HG02623 (cell line): ENCODE results near the gene ZNRF4.
"Not testable (repeated sequence)": the region's sequence is repeated elsewhere in the genome, so short reads cannot be mapped to it uniquely, and the experiment has no call there.

Experiments
- ATAC-seq: cut with Tn5 transposase; IDR thresholded peaks from one replicate; pipeline ENCODE4 v1.9.1; 2021; ENCODE audit warnings: moderate library complexity; ENCODE audit not compliant: unreplicated experiment

The ZNRF4 gene, protein sequence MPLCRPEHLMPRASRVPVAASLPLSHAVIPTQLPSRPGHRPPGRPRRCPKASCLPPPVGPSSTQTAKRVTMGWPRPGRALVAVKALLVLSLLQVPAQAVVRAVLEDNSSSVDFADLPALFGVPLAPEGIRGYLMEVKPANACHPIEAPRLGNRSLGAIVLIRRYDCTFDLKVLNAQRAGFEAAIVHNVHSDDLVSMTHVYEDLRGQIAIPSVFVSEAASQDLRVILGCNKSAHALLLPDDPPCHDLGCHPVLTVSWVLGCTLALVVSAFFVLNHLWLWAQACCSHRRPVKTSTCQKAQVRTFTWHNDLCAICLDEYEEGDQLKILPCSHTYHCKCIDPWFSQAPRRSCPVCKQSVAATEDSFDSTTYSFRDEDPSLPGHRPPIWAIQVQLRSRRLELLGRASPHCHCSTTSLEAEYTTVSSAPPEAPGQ

DNA sequence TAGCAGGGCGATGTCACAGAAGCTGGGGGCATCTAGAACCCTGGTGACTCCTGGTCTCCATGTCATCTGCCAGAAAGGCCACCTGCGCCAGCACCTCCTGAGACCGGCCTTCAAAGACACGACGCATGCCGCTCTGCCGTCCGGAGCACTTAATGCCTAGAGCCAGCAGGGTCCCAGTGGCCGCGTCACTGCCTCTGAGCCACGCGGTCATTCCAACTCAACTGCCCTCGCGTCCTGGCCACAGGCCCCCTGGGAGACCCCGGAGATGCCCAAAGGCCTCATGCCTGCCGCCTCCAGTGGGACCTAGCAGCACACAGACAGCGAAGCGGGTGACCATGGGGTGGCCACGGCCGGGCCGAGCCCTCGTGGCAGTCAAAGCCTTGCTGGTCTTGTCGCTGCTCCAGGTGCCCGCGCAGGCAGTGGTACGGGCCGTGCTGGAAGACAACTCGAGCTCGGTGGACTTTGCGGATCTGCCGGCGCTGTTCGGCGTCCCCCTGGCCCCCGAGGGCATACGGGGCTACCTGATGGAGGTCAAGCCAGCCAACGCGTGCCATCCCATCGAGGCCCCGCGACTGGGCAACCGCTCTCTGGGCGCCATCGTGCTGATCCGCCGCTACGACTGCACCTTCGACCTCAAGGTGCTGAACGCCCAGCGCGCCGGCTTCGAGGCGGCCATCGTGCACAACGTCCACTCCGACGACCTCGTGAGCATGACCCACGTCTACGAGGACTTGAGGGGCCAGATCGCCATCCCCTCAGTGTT, at the start of gene ZNRF4:
ZNRF4 (plus strand) TSS at position 51 of the 763 bp plus-strand sequence; CDS start at position 126, 75 bp downstream.
- no peak for ATAC-seq

DNA sequence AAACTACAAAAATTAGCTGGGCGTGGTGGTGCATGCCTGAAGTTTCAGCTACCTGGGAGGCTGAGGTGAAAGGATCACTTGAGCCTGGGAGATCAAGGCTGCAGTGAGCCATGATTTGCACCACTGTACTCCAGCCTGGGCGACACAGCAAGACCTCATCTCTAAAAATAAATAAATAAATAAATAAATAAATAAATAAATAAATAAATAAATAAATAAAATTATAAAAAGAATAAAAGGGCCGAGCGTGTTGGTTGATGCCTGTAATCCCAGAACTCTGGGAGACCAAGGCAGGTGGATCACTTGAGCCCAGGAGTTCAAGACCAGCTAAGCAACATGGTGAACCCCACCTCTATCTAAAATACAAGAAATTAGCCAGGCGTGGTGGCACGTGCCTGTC, 49.0 kb upstream of the ZNRF4 start:
- not testable (repeated sequence) for ATAC-seq

DNA sequence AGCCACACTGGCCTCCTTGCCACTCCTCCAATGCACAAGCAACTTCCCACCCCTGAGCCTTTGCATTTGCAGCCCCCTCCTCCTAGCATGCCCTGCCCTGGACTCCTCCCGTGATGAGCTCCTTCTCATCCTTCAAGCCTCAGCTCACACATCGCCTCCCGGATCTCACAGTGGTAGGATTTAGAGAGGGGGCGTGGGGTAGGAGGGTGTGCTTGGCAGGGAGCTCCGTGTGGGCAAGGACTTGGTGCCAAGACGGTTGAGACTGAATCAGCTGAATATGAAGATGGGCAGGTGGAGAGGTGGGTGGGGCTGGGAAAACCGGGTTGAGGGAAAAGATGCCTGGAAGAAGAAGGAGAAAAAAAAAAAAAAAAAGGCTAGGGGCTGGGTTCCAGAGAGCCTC, 48.4 kb upstream of the ZNRF4 start:
- ATAC-seq = no peak

DNA sequence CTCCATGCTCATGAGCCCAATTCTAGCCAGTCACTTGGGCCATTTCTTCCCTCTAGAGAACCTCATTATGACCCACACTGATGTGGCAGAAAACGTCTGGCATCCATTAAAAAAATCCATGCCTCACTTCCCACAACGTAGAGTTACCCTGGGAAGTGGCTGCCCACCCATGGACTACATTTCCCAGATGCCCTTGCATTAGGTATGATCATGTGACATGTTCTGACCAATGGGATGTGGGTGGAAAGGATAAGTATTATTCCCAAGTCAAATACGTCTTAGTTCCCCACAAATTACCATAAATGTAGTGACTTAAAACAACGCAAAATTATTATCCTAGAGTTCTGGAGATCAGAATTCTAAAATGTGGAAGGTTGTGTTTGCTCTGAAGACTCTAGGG, 47.9 kb upstream of the ZNRF4 start:
- ATAC-seq = no peak

DNA sequence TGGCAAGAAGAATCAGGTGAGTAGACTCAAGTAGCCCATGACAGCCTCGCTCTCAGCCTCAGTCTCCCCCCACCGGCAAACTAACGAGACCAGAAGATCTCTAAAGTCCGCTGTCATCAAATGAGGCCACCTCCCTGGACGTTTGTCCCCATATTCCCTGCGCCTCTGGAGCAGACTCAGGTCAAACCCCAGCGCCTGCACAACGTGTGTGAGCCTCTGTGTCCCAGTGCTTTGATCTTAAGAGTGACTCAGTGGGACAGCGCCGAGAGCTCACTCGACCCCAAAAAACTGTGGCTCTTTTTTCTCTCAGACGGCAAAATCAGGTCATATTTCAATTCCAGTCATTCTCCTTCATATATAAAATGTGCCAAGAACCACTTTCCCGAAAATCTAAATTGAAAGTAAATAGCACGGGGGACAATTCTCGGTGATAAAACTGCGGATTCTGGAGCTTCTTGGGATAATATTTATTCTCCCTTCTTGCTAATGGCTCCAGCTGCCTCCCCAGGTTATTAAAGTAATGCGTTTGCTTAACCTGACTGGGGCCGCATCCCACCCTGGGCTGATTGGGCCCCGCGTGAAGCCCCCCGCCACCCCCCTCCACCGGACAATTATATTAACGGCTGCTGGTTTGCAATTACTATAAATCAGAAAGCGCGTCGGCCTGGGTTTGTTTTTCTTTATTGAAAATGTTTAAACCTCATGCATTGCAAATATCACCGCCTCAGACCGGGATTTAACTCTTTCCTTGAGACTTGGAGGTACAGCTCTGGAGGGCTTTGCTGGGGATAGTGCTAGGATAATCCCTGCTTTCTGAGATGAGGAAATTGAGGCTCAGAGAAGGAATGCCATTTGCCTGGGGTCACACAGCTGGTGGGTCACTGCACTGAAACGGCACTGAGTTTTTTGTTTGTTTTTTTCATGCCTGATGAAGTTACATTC, 37.5 kb upstream of the ZNRF4 start:
- no peak for ATAC-seq

DNA sequence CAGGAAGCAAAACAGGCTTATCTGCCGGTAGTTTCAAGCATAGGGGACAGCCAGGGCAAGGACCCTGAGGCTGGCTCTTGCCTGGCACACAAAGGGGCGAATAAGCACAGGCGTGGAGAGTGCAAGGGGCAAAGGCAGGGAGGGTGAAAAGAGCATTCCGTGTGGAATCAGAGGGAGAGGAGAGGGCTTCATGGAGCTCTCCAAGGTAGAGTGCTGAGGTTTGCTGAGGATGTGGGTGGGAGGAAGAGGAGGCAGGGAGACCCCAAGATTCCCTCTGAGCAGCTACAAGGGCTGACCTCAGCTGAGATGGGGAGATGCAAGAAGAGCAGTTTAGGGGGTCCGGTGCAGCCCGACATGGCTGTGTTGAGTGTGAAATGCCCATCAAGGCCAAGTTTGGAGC, 36.5 kb upstream of the ZNRF4 start:
- ATAC-seq = no peak

DNA sequence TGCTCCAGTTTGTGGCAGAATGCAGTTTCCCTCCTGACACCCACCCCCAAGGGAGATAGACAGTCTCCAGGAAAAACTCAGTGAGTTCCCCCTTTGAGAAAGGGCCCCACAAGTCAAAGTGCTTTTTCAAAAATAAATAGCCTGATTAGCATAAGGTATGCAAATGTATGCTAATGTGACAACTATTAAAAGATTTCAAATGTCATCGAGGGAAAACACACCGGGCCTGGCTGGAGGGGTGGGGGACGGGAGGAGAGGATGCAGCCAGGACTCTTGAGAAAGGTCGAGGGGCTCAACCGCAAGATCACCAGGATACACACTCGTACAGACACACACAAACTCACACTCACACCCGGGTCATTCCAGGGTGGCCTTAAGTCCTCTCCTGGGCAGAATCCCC, 34.3 kb upstream of the ZNRF4 start:
- ATAC-seq = no peak

DNA sequence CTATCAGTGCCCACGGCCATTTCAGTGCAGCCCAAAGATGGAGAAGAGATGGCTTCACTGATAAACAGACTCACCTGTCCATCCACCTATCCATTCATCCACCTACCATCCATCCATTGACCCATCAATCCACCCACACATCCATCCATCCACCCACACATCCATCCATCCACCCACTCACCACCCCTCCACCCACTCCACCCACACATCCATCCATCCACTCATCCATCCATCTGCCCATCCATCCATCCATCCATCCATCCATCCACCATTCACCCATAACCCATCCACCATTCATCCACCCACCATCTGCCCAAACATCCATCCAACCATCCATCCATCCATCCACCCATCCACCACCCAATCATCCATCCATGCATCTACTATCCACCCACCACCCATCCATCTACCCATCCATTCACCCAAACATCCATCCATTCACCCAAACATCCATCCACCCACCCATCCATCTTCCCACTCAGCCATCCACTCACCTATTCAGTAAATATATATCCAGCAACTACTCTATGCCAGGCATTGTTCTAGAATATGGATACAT, 31.6 kb upstream of the ZNRF4 start:
- ATAC-seq = no peak

DNA sequence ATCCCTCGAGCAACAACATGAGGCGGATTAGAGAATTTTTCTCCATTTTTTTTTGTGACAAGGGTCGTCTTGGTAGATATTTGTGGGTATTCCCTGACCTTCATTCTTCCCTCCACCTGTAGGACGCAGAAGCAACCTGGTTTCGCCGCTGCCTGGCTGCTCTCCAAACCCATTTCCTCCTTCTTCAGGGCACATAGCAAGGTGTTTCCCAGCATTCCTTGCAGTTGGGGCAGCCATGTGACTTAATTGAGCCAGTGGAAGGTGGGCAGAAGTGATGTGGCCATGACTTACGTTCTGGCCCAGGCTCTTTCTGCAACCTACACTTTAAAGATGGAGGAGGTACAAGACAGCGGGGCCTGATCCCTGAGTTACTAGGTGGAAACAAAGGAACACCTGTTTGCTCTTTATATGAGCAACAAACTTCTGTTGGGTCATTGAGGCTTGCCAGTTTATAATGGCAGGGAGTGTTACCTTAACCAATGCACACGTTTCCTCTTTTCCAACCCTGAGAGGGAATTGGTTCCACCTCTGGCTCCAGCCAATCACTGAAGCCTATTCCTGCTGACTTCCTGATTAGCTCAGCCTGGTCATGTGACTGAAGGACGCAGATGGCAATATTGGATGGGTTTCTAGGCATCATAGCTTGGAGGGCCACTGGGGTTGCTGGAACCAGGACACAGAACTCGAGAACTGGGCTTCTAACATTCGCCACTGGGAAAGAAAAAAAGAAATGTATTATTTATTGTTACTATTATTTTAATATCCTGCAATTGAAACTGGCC, 30.8 kb upstream of the ZNRF4 start:
- no peak for ATAC-seq

DNA sequence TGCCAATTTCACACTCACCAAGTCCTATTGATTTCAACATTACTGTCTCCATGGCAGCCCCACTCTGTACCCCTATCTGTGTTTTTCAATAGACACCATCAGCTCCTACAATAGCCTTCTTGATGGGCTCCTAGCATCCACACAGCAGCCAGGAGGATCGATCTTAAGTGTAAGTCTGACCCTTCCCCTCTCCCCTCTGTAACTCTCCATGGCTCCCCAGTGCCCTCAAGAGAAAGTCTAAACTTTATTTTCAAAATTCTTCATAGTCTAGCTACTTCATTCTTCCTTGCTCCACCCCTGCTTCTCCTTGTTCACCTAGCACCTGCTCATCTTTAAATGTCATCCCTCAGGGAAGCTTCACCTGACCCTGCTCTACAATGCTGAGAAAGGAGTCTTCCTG, 30.0 kb upstream of the ZNRF4 start:
- ATAC-seq = no peak

DNA sequence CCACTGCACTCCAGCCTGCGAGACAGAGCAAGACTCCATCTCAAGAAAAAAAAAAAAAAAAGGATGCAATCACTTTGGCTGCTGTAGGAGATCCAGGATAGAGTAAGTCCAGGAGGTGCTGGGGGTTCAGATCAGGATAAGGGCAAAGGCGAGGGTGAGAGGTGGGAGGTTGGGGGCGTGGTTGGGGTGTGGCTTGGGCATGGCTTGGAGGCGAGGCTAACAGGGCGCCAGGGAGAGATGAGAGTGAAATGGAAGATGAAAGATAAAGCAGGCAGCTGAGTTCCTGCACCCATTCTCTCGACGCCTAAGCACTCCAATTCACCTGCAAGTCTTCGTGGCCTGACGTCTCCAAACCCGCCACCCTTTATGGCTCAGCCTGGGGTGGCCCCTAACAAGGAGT, 25.0 kb upstream of the ZNRF4 start:
- no peak for ATAC-seq

DNA sequence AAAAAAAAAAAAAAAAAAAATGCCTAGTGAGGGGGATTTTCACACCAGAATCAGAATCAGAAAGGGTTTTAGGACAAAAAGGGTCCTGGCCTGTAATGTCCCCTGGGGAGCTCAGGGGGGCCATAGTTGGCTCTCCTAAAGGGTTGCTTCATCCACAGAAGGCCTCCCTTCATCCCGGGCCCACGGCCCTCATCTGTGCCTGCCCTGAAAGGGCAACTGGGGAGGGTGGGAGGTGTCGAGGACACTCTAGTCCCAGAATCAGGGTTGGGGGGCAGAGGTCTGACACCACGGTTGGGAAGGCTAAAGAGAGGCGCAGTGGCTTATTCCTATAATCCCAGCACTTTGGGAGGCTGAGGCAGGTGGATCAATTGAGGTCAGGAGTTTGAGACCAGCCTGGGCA, 22.5 kb upstream of the ZNRF4 start:
- ATAC-seq = no peak

DNA sequence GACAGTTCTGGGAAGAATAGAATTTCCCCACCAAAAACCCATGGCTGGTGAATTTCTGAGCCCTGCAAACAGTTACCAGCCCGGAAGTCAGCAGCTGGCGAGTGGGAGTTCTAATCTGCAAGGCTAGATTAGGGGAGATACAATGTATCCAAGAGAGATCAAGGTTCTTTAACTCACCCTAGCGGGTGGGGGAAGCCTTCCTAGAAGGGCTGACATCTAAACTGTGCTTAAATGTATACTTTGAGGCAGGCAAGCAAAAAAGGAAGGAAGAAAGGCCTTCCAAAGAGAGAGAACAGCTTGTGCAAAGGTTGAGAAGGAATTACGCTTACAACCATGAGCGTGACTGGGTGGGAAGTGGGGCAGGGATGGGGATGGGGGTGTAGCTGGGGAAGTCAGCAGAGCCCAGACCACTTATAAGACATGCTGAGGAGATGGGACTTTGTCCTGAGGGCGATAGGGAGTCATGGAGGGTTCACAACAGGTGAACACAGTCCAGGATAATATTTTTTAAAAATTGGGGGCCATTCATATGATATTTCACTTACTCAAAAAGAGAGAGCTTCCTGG, 20.8 kb upstream of the ZNRF4 start:
- no peak for ATAC-seq

DNA sequence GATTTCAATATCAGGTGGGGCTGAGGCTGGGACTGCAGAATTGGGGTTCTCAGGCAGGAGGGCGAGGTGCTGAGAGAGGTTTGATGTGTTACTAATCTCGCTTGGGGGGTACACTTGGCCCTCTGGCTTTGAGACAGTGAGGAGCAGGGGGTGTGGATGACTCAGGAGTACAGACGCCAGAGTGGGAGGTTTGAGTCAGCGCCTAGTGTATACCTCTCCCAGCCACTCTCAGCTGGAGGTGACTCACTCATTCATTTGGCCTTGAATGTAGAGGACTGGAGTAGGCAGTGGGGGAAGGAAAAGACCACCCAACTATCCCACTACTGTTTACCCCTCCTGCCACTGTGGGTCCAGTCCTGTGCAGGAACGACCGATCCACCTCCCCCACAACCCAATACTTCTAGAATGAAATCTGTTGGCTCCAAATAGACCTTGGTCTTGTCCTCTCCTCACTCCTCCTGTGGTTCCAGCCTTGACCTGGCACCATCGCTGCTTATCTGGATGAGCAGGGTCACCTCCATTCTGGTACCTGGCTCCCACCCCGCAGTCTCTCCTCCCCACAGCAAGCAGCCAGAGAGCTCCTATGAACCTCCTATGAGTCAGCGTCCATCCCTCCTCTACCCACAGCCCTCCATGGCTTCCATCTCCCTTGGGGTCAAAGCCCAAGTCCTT, 20.1 kb upstream of the ZNRF4 start:
- ATAC-seq = no peak

DNA sequence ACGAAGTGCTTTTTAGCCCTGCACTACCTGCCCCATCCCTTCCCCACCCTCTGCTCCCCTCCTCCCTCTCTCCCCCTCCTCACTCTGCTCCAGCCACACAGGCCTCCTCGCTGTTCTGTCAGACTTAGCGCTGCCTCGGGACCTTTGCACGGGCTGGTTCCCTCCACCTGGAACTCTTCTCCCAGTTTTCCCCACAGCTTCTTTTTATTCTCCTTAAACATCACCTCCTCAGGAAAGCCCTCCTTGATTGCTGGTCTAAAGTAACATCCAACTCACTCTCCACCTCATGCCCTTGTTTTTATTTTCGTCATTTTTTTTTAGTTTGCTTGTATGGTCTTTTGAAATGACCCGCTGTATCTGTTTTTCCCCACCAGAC, 19.6 kb upstream of the ZNRF4 start:
- no peak for ATAC-seq

DNA sequence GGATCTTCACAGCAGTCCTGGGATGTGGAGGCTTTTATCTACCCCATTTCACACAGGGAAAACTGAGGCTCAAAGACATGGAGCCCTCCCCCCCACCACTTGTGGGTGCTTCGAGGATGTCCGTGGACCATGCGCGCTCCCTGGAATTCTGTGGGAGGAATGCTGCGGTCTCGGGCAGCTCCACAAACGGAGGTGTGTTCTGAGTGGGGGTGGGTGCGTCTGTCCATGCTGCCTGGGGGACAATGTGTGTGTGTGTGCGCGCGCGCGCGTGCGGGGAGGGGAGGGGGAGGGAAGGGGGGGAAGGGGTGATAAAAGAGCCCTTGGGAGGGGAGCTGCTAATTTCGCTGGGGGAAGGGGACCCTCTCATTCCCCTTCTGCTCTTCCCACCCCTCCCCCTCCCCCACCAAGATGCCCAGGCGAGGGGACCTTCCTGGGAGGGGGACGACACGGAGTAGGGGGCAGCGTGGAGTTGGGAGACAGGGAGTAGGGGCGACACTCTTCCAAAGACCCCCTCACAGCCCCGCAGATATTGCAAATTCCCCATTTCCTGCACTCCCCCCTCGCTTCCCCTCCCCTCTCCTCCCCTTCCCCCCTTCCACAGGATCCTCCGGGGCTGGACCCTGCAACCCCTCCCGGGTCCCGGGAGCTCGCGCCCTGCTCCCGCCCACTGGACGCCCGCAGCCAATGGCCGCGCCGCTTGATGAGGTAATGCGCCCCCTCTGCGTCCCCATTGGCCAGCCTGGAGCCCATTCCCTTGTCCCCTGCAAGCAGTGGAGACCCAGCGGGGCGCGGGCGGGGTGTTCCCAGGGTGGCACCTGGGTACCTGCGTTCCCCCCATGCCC, 18.9 kb upstream of the ZNRF4 start:
- no peak for ATAC-seq

DNA sequence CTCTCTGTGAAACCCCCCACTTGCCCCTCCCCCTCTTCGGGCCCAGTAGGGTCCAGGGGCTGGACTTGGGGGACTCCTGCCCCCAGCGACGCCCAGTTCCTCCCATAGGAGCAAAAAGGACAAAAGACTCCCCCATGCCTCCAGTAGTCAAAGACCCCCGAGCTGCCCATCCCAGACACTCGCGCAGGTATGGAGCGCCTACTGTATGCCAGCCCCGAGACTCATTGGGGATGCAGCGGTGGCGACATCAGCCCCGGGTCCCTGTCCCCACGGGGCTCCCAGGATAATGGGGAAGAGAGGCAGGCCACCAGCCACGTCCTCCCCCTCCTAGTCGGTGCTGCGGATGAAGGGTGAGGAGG, 18.3 kb upstream of the ZNRF4 start:
- ATAC-seq = no peak

DNA sequence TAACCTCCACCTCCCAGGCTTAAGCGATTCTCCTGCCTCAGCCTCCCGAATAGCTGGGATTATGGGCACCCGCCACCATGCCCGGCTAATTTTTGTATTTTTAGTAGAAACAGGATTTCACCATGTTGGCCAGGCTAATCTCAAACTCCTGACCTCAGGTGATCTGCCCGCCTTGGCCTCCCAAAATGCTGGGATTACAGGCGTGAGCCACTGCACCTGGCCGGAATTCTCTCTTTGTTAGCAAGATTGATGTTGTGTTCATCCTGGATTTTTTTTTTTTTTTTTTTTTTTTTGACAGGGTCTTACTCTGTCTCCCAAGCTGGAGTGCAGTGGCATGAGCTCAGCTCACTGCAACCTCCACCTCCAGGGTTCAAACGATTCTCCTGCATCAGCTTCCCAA, 16.5 kb upstream of the ZNRF4 start:
- ATAC-seq = not testable (repeated sequence)
